Measurements from ENCODE around the gene PARD3. TPM values are rescaled to one million over a fixed set of nuclear protein-coding genes. Genes with fewer than 3 reads are reported as not detected.
"Not testable (repeated sequence)": the region's sequence is repeated elsewhere in the genome, so short reads cannot be mapped to it uniquely, and the experiment has no call there.

PARD3 gene
- total RNA-seq, 3 donors from 2014 or later: 48.2 to 93.7 (median 60.6) TPM

DNA sequence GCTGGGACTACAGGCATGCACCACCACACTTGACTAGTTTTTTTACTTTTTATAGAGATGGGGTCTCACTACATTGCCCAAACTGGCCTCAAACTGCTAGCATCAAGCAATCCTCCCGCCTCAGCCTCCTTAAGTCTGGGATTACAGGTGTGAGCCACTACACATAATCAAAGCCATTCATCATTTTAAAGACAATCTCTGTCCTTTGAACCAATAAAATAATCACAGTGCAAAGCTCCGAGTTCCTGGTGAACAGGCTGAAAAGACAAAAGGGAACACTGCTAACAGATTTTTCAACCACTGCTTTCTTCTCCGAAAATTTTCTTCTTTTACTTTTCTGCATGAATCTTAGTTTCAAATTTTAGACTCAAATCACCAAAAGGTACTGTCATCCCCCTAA, 58.5 kb downstream of the PARD3 start:
- TF ChIP-seq POLR2A (IDR thresholded peaks at IDR 0.05) (no peak), POLR2AphosphoS5 (IDR thresholded peaks at IDR 0.05) (no peak)
- H3K27ac ChIP-seq: no peak overlapping the region
- DNase-seq (ENCODE audit: low spot score in 2 of 2): no peak
- H3K4me1 ChIP-seq: no peaks in the 10 kb centered on the region
- no peaks in the 10 kb centered on the region for H3K36me3 ChIP-seq
- H3K4me3 ChIP-seq: no peak overlapping the region
- no peaks in the 10 kb centered on the region for H3K27me3 ChIP-seq
- H3K9me3 ChIP-seq: no peaks in the 10 kb centered on the region
- intact Hi-C loops (cut with DNase I; ENCODE audit: low total_unique reads): no loop called here

- H3K36me3 ChIP-seq: no peaks in the 10 kb centered on the region
- peak overlapping the region in 1 of 2 donors; percentile 15 for H3K27ac ChIP-seq
- no peak for DNase-seq (ENCODE audit: low spot score in 2 of 2)
- no peak overlapping the region for H3K4me3 ChIP-seq
- intact Hi-C loops (cut with DNase I; ENCODE audit: low total_unique reads): no loop called here
- no peaks in the 10 kb centered on the region for H3K9me3 ChIP-seq
- no peaks in the 10 kb centered on the region for H3K27me3 ChIP-seq
- TF ChIP-seq POLR2A (IDR thresholded peaks at IDR 0.05) (no peak), POLR2AphosphoS5 (IDR thresholded peaks at IDR 0.05) (no peak)
- TF ChIP-seq, protein P1, sequence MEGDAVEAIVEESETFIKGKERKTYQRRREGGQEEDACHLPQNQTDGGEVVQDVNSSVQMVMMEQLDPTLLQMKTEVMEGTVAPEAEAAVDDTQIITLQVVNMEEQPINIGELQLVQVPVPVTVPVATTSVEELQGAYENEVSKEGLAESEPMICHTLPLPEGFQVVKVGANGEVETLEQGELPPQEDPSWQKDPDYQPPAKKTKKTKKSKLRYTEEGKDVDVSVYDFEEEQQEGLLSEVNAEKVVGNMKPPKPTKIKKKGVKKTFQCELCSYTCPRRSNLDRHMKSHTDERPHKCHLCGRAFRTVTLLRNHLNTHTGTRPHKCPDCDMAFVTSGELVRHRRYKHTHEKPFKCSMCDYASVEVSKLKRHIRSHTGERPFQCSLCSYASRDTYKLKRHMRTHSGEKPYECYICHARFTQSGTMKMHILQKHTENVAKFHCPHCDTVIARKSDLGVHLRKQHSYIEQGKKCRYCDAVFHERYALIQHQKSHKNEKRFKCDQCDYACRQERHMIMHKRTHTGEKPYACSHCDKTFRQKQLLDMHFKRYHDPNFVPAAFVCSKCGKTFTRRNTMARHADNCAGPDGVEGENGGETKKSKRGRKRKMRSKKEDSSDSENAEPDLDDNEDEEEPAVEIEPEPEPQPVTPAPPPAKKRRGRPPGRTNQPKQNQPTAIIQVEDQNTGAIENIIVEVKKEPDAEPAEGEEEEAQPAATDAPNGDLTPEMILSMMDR (IDR thresholded peaks at IDR 0.05): no peak
- H3K4me1 ChIP-seq: no peaks in the 10 kb centered on the region
Observed at GRCh38 chr10:34753014-34753757, 61.9 kb downstream of the PARD3 start.

- Histone ChIP-seq H3K4me3 (no peak overlapping the region), H3K27me3 (no peaks in the 10 kb centered on the region), H3K4me1 (no peaks in the 10 kb centered on the region), H3K9me3 (no peaks in the 10 kb centered on the region), H3K27ac (no peak overlapping the region), H3K36me3 (no peaks in the 10 kb centered on the region)
- TF ChIP-seq POLR2A (IDR thresholded peaks at IDR 0.05): no peak
- TF ChIP-seq POLR2AphosphoS5 (IDR thresholded peaks at IDR 0.05): no peak
- TF ChIP-seq, protein P1 (IDR thresholded peaks at IDR 0.05): no peak
- intact Hi-C loops (cut with DNase I; ENCODE audit: low total_unique reads): no loop called here
- DNase-seq (ENCODE audit: low spot score in 2 of 2): no peak
Observed at GRCh38 chr10:34751272-34751671, 63.8 kb downstream of the PARD3 start.

DNA sequence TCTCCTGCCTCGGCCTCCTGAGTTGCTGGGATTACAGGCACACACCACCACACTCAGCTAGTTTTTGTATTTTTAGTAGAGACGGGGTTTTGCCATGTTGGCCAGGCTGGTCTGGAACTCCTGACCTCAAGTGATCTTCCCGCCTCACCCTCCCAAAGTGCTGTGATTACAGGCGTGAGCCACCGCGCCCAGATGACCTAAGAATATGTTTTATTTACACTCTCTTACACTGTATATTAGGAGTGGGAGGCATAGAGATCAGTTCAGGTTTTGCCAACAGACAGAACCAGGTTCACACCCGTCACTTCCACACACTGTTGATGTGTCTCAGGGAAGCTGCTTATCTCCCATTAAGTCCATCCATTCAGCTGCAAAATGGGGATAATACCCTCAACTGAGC, 64.3 kb downstream of the PARD3 start:
- H3K27me3 ChIP-seq; H3K4me3 ChIP-seq; H3K9me3 ChIP-seq; H3K27ac ChIP-seq; DNase-seq (ENCODE audit: low spot score in 2 of 2); H3K36me3 ChIP-seq; H3K4me1 ChIP-seq; intact Hi-C loops (cut with DNase I; ENCODE audit: low total_unique reads): not testable (repeated sequence)

DNA sequence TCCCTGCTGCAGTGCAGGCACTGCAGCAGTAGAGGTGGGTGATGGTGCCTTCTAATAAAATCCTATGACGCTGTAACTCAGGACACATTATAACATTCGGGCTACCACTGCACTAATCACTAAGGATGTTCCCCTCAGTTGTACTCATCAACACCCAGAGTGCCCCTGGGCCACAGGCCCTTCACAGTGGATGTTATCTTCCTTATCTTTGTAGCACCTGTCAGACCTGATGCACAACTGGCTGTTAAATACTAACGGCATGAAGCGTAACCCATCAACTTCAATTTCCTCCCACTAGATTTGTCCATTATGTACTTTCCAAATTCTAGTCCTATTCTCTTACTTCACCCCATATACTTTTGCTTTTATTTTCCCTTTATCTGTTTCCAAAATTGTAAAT, 66.3 kb downstream of the PARD3 start:
- intact Hi-C loops (cut with DNase I; ENCODE audit: low total_unique reads): loop anchor here (2.0 kb wide), 1 partner anchor 30 kb away; no protein-coding TSS in a partner anchor
- Histone ChIP-seq H3K36me3 (no peaks in the 10 kb centered on the region), H3K9me3 (no peaks in the 10 kb centered on the region), H3K4me1 (no peaks in the 10 kb centered on the region), H3K27me3 (no peaks in the 10 kb centered on the region), H3K27ac (no peak overlapping the region), H3K4me3 (no peak overlapping the region)
- TF ChIP-seq POLR2AphosphoS5 (IDR thresholded peaks at IDR 0.05) (no peak), POLR2A (IDR thresholded peaks at IDR 0.05) (no peak)
- TF ChIP-seq, protein P1 (IDR thresholded peaks at IDR 0.05): no peak
- DNase-seq (ENCODE audit: low spot score in 2 of 2): no peak

DNA sequence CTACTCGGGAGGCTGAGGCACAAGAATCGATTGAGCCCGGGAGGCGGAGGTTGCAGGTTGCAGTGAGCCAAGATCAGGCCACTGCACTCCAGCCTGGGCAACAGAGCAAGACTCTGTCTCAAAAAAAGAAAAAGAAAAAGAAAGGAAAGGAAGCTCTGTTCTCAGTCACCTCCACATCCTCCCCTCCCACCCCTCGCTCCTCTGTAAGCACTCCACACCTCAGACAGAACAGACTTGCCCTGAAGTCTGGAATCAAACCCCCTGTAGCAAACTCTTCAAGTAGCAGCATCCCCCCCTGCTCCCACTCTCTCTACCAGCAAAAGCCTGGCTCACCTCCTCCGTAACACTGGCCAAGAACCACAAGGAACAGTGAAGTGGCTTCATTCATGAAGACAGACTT, 66.7 kb downstream of the PARD3 start:
- Histone ChIP-seq H3K27ac (no peak overlapping the region), H3K9me3 (no peaks in the 10 kb centered on the region), H3K36me3 (no peaks in the 10 kb centered on the region), H3K4me3 (no peak overlapping the region), H3K4me1 (no peaks in the 10 kb centered on the region), H3K27me3 (no peaks in the 10 kb centered on the region)
- TF ChIP-seq POLR2AphosphoS5 (IDR thresholded peaks at IDR 0.05) (no peak), POLR2A (IDR thresholded peaks at IDR 0.05) (no peak)
- TF ChIP-seq, protein P1 (IDR thresholded peaks at IDR 0.05): no peak
- intact Hi-C loops (cut with DNase I; ENCODE audit: low total_unique reads): loop anchor here (2.0 kb wide), 1 partner anchor 30 kb away; no protein-coding TSS in a partner anchor
- DNase-seq (ENCODE audit: low spot score in 2 of 2): no peak
